Chondrocyte (in vitro differentiated cells): ENCODE data around the gene OR11A1. TPM values are rescaled to one million over a fixed set of nuclear protein-coding genes. Genes with fewer than 3 reads are reported as not detected.
A peak's percentile ranks its signal among the peaks of the same experiment; 100 is the strongest.

Experiments used
- DNase-seq: peaks from one replicate; pipeline ENCODE4 v3.0.0; 2021; ENCODE audit warnings: mixed read lengths, low spot score
- H3K27ac Mint-ChIP-seq: one replicate; pipeline ENCODE4 v1.8.0; 2021; ENCODE audit warnings: mild to moderate bottlenecking, moderate library complexity, mixed read lengths; ENCODE audit not compliant: unreplicated experiment
- H3K27me3 Mint-ChIP-seq: 2 replicates; pipeline ENCODE4 v1.8.0; 2021; ENCODE audit warnings: low read depth, mixed read lengths
- H3K36me3 Mint-ChIP-seq: 2 replicates; pipeline ENCODE4 v1.8.0; 2021; ENCODE audit warnings: low read depth, mixed read lengths
- H3K4me1 Mint-ChIP-seq: 2 replicates; pipeline ENCODE4 v1.8.0; 2021; ENCODE audit warnings: low read depth, mild to moderate bottlenecking, mixed read lengths
- H3K4me3 Mint-ChIP-seq: one replicate; pipeline ENCODE4 v1.8.0; 2021; ENCODE audit warnings: mild to moderate bottlenecking, moderate library complexity, mixed read lengths; ENCODE audit not compliant: unreplicated experiment
- H3K9me3 Mint-ChIP-seq: 2 replicates; pipeline ENCODE4 v1.8.0; 2021; ENCODE audit warnings: low read depth, mixed read lengths
- CTCF ChIP-seq: fragments of 200-600 bp; sonication (generic); IDR thresholded peaks from 2 replicates; pipeline ENCODE4 v1.5.0; 2021; ENCODE audit warnings: antibody characterized with exemption, mild to moderate bottlenecking, moderate library complexity
- total RNA-seq: library from RNA; stranded (reverse); gene quantifications from 3 replicates; pipeline ENCODE4 v1.2.1, GENCODE V29; 2021

Gene OR11A1
- total RNA-seq, 1 donor from 2014 or later: not detected

GRCh38 chr6:29486577-29486976 is 29.7 kb upstream of the OR11A1 start:
- Mint-ChIP-seq H3K27ac (no peak overlapping the region), H3K4me1 (peaks cover 15% of the 10 kb centered on the region), H3K9me3 (peaks cover 8% of the 10 kb centered on the region), H3K27me3 (no peaks in the 10 kb centered on the region), H3K36me3 (no peaks in the 10 kb centered on the region), H3K4me3 (no peak overlapping the region)
- DNase-seq: no peak
- no peak for TF ChIP-seq CTCF

GRCh38 chr6:29483735-29484134 is 26.9 kb upstream of the OR11A1 start:
- H3K4me3 Mint-ChIP-seq: no peak overlapping the region
- peak overlapping the region; percentile 69 for H3K27ac Mint-ChIP-seq
- peaks cover 10% of the 10 kb centered on the region for H3K9me3 Mint-ChIP-seq
- no peak for DNase-seq
- H3K36me3 Mint-ChIP-seq: no peaks in the 10 kb centered on the region
- no peaks in the 10 kb centered on the region for H3K27me3 Mint-ChIP-seq
- TF ChIP-seq CTCF: no peak
- peaks cover 15% of the 10 kb centered on the region for H3K4me1 Mint-ChIP-seq

GRCh38 chr6:29483186-29483585 is 26.3 kb upstream of the OR11A1 start:
- no peak overlapping the region for H3K4me3 Mint-ChIP-seq
- DNase-seq: no peak
- no peak for TF ChIP-seq CTCF
- H3K27ac Mint-ChIP-seq: peak overlapping the region; percentile 69
- H3K4me1 Mint-ChIP-seq: peaks cover 15% of the 10 kb centered on the region
- H3K27me3 Mint-ChIP-seq: no peaks in the 10 kb centered on the region
- H3K9me3 Mint-ChIP-seq: peaks cover 10% of the 10 kb centered on the region
- H3K36me3 Mint-ChIP-seq: no peaks in the 10 kb centered on the region

GRCh38 chr6:29479560-29479959 is 22.7 kb upstream of the OR11A1 start:
- H3K4me1 Mint-ChIP-seq: peaks cover 15% of the 10 kb centered on the region
- H3K9me3 Mint-ChIP-seq: peaks cover 10% of the 10 kb centered on the region
- no peak for TF ChIP-seq CTCF
- no peaks in the 10 kb centered on the region for H3K27me3 Mint-ChIP-seq
- no peak for DNase-seq
- no peak overlapping the region for H3K27ac Mint-ChIP-seq
- no peaks in the 10 kb centered on the region for H3K36me3 Mint-ChIP-seq
- H3K4me3 Mint-ChIP-seq: no peak overlapping the region

GRCh38 chr6:29478740-29479139 is 21.9 kb upstream of the OR11A1 start:
- no peak overlapping the region for H3K4me3 Mint-ChIP-seq
- no peaks in the 10 kb centered on the region for H3K36me3 Mint-ChIP-seq
- H3K4me1 Mint-ChIP-seq: peaks cover 12% of the 10 kb centered on the region
- peaks cover 10% of the 10 kb centered on the region for H3K9me3 Mint-ChIP-seq
- no peak for TF ChIP-seq CTCF
- no peak for DNase-seq
- H3K27me3 Mint-ChIP-seq: no peaks in the 10 kb centered on the region
- H3K27ac Mint-ChIP-seq: no peak overlapping the region
